HG03439 (cell line): ENCODE results near the gene SH2B3.
"Not testable (repeated sequence)": the region's sequence is repeated elsewhere in the genome, so short reads cannot be mapped to it uniquely, and the experiment has no call there.

Source experiments
- ATAC-seq: cut with Tn5 transposase; IDR thresholded peaks from one replicate; pipeline ENCODE4 v1.9.1; 2021; ENCODE audit warnings: mild to moderate bottlenecking, moderate library complexity; ENCODE audit not compliant: unreplicated experiment

Gene SH2B3

DNA sequence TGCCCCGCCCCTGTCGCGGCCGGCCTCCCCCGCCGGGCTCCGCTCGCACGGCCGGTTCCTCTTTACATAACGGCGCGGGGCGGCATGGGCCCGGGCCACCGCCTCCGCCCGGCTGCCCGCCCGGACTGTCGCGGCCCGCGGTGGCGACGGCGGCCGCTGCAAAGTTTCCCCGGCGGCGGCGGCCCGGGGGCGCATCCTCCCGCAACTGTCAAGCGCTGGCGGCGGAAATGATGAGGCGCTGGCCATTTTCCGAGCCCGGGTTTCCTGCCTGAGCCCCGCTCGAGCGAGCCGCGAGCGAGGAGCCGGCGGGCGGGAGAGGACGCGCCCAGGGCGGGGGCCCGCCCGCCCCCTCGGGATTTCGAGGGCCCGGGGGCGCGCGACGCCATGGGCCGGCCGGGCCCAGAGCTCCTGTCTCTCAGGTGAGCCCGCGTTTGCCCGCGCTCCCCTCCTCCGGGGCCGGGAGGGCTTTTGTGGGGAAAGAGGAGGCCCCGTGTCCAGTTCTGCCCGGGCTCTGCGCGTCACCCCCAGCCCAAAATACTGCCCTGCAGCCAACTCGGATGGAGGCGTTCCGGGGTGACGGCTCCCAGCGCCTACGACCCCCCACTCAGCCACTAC is at the start of gene SH2B3:
TSS of gene SH2B3 (plus strand) at position 65 of the 615 bp plus-strand sequence. CDS start 12,223 bp downstream, outside the sequence.
- ATAC-seq: peak; percentile 6

DNA sequence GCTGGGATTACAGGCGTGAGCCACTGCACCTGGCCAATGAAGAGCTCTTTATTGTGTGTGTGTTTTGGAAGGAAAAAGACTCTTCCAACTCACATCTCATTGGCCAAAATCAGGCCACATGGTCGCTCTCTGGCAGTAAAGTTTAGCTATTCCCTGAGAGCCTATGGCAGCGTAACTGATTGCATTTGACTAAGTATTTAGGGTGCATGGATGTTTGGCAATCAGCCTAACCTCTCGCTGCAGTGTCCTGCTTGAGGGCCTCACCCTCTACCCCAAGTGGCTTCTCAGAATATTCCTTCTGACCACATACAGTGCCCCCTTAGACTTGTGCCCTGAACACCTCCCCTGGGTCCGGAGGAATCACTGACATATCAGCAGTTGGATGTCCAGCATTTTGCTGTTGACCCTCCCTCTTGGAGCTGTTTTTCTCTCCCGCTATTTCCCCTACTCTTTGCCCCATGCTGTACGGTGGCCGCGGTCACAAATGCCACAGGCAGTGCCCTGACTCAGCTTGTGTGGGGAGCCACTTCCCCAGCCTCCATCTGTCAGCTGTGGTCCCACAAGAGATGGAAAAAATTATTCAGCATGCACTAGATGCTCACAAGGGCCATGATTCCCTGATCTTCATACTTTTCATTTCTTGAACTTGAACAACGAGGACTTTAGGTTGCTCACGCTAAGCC is 46.4 kb upstream of the SH2B3 start:
- no peak for ATAC-seq

DNA sequence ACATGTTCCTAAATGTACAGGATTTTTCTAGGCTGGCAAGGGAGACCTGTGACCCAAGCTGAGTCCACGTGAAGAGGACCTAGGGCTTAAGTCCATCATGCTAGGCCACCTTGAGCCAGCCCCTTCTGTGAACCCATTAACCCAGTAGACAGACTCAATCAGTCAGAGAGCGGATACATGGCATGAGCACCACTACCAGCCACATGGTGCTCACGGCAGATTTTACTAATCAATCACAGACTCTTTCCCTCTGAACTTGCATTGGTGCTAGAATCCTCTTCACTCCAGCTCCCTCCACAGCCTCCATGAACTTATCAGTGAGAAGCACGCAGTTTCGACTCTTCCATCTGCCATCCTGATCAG is 45.8 kb upstream of the SH2B3 start:
- ATAC-seq: no peak

DNA sequence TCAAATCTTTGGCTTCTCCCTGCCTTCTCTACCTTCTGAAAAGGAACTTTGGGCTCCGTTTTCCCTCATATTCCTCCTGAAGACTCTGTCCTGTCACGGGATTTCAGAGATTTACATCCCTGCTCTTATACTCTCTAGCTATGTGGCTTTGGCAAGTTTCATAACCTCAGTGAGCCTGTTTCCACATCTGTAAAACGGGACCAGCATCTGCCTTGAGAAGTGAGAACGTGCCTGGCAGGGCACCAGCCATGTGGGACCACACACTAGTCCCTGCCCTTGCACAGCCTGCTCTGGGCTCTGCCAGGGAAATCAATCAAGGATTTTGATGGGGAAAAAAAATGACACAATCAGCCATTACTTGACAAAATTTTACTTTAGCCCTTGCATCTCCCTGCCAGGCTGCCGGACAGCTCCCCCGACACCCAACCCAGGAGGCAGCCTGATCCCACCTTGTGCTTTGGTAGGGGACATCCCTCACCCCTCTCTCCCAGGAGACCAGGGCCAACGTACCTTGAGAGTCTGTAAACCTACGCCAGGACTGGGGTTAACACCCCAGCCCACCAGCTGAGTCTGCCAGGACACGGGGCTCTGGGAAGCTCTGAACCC is 45.3 kb upstream of the SH2B3 start:
- ATAC-seq: no peak

DNA sequence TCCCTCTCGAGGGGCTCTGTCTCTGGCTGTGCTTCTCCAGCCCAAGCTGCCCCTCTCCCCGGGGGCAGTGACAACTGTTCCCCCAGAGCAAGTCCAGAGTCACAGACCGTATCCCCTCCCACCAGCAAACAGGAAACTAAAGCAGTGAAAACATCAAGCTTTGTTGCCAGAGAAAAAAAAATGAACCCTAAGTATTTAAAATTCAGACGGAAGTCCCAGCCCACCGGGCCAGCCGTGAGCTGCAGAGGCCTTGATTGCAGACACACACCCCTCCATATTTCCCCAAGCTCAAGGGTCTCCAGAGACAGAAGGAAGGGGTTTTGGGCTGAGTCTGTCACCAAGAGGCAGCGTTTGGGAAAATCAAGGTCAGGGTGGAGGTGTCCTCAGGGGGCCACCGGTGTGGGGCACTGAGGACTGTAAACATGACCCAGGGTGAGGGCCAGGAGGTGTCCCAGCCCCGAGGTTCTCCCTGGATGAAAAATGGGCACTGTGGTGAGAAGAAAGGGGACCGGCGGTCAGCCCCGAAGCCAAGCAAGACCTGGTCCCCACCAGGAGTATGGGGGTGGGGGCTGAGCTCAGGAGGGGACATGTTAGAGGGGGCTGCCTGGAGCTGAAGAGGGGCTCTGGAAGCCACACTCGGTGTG is 44.5 kb upstream of the SH2B3 start:
- no peak for ATAC-seq

DNA sequence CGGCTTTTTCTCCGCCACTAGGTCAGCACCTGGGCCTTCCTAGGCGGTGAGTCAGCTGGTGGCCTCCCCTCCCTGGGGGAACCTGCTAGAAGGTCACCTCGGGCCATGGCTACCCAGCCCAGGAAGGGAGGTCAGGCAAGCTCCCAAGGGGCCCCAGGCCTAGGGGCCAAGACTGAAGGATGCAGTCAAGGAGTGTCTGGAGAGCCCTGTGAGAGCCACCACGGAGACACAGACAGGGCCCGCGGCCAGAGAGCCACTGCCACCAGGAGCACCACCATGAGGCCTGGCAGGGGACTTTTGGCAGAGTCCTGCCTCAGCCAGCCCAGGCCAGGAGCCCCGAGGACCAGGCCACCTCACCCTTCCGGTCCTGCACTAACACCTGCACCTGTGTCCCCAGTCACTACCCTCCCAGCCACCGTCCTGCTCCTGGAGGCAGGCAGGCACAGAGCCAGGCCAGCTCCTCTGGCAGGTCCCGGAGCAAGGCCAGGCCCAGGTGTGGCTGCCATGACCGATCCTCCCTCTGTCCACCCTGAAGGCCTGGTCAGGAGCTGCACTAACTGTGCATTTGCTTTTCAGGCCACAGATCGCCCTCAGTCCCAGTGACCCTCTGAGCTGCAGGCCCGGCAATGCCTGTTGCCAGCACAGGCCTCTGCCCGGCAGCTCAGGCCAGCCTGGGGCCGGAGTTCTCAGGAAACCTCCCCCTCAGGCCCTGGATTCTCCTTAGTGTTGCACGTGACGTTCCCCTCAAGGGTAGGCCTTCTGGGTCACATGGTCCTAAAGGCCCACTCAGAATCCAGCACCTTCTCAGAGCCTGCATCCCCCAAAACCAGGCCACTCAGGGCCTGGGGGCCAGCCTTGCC is 43.8 kb upstream of the SH2B3 start:
- no peak for ATAC-seq

DNA sequence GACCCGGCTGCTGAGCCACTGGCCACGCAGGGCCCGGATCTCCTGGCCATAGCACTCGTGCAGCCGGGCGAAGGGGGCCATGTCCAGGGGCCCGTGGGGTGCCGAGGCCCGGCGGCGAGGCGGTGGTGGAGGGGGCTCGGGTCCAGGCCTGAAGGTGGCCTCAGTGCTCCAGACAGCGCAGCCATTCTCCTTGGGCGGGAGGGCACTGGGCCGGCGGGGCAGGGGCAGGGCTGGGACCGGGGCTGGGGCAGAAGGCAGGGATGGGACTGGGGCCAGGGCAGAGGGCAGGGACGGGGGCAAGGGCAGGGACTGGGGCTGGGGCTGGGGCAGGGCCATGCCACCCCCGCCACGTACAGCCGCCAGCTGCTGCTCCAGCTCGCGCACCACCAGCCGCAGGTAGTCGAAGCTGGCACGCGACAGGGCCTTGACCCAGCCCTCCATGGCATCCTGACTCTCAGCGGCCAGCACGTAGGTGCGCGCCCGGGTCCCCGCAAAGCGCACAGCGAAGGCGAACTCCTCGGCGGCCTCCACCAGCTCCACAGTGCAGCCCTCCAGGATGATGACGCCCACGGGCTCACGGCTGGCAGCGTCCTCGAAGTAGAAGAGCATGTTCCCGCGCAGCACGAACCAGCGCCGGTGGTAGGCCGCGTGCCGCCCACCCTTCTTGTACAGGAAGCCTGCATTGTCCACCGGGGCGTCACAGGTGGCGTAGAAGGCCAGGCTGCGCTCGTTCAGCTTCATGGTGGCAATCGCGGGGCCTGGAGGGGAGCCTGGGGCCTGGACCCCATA is 42.8 kb upstream of the SH2B3 start:
- no peak for ATAC-seq

DNA sequence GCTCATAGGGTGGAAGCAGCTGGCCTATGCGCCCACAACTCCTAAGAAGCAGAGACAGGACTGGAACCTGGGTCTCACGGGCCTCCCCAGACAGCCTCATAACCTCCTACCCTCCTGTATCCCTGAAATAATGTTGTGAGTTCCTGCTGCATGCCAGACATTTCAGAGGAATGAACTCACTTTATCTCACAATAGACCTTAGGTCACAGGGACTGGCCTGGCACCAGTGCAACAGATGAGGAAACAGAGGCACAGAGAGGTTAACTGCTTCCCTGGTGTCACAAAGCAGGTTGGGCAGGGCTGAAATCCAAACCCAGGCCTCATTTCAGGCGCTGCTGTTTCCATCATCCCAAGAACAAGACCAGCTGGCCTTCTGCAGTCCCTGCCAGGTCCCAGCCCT is 42.1 kb upstream of the SH2B3 start:
- ATAC-seq: no peak

DNA sequence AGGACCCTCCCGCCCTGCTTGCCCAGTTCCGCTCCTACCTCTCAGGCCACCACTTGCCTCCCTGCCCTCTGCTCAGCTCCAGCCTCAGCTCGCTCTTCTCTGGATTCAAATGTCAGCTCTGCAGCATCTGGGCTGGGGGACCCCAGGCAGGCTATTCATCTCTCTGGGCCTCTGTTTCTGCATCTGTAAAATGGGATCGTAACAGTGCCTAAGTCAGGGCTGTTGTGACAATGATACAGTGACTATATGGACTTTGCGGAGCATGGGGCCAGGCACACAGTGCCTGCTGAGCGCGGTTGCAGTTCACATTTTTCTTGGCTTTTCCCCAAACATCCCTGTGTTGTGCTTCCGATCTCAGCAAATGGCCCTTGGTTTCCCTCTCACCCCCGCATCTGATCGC is 39.6 kb upstream of the SH2B3 start:
- no peak for ATAC-seq

DNA sequence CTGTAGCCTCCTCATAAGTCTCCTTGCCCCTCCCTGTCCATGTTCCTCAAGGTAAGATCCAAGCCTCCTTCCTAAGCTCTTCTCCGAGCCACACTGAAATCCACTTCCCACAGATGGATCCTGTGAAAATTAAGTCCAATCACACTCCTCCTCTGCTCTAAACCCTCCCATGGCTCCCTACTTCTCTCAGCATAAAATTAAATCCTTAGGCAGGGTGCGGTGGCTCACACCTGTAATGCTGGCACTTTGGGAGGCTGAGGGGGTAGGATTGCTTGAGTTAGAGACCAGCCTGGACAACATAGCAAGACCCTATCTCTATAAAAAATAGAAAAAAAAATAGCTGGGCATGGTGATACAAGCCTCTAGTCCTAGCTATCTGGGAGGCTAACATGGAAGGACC is 39.1 kb upstream of the SH2B3 start:
- ATAC-seq: no peak

DNA sequence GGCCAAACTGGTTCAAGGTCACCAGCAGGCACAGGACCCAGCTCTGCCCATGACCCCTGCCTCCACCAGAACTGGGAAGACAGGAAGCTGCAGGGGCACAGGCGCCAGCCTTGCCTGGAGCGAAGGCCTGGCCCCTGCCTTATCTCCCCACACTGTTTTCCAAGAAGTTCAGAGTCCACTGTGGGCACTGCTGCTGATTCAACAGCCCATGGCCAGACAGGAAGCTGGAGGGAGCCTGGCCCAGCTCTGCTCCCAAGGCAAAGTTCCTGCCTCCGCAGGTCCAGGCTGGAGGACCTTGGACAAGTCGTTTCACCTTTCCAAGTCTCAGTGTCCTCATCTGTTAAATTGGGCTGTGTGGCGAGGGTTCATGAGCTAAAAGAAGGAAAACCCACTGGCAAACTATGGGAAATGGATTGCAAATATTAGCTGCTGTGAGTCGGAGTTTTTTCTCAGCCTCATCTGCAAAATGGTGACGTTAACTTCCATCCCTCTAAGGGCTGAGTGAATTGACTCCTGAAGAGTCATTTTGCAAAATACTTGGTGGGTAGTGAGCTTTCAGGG is 38.0 kb upstream of the SH2B3 start:
- ATAC-seq: no peak

DNA sequence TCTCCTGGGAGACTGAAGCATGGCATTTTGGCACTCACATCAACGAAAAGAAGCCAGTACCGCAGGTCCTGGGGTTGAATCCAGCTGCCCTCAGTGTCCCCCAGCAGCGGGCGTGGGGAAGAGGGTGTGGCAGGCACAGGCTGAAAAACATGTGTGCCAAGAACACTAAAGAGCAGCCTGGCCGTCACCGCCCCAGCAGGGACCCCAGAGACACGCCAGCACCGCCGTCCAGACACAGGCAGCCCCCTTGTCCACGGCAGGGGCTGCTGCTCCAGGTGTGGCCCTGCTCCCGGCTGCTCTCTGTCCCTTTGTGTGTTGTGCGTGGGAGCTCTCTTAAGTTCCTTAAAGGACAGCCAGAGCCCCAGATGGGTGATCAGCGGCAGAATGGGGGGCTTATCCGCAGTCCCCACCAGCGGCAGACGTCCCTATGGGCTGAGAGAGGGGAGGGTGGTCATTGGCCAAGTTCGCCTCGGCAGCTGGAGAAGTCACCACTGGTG is 37.4 kb upstream of the SH2B3 start:
- peak; percentile 4 for ATAC-seq

DNA sequence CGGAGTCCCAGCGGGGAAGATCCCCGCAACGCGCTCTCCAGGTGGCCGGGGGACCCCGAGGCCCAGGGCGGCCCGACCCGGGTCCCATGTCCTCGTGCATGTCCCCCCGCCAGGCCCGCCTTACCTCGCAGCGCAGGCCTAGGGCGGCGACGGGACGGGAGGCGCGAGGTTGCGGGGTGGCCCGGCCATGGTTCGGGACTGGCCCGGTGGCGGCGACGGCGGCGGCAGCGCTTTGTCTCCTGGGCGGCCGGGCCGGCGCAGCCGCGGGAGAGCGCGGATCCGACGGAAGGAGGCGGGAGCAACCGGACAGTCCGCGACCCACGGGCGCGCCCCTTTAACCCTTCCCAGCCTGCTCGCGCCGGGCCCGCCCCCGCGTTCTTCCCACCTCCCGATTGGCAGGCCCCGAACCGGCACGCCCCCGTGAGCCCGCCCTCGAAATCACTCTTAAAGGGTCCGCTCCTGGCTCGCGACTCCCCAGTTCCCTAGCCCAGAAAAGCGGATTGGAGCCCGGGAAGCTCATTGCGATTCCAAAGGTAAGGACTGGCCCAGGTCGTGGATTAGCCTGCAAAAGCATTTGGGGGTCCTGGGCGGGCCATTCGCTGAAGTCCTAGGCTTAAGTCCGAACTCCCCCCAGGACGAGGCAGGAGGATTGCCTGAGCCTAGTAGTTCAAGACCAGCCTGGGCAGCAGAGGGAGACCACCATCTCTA is 36.8 kb upstream of the SH2B3 start, which contains the start of gene PHETA1:
TSS of gene PHETA1 (minus strand) at position 308 of the 708 bp plus-strand sequence. CDS start 5,668 bp downstream, outside the sequence.
- peak; percentile 92 for ATAC-seq

DNA sequence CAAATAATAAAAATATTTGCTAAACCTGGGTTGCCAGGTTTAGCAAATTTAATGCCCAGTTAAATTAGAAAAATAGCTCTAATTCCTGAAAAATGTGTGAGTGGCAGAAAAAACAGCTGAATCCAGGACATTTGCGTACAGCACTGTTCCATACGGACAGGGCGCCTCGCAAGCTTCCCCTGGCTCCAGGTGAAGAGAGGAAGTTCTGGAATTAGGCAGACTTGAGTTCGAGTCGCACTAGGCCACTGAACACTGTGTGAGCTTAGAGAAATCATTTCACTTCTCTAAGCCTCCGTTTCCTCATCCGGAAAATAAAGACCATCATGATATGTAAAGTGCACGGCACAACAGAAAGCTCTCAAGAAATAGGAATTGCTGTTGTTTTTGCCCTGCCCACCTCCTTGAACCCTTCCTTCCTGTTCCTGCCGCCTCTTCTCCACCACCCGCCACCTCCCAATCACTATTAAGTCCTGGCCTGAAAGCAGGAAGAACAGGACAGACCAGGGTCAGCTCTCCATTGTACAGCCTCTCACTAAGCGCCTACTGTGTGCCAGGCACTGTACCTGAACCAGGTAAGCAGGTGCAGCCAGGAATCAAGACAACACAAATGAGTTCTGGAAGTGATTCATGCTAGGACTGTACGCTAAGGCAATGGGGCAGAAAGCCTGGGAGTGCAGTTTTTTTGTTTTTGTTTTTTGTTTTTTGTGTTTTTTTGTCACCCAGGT is 36.1 kb upstream of the SH2B3 start:
- no peak for ATAC-seq

DNA sequence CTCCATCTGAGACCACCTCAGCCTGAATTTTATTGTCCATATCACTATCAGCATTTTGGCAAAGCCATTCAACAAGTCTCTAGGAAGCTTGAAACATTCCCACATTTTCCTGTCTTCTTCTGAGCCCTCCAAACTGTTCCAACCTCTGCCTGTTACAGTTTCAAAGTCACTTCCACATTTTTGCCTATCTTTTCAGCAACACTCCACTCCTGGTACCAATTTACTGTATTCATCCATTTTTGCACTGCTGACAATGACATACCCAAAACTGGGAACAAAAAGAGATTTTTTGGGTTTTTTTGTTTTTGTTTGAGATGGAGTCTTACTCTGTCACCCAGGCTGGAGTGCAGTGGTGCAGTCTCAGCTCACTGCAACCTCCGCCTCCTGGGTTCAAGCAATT is 32.5 kb upstream of the SH2B3 start:
- ATAC-seq: not testable (repeated sequence)

DNA sequence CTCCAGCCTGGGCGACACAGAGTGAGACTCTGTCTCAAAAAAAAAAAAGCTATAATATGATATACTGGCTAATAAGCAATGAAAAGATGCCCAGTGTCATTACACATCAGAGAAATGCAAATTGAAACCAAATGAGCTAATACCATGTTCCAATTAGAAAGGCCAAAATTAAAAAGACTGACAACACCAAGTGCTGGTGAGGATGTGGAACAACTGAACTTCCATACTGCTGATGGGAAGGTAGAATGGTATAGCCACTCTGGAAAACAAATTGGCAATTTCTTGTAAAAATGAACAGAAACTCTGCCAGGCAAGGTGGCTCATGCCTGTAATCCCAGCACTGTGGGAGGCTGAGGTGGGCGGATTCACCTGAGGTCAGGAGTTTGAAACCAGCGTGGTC is 28.3 kb upstream of the SH2B3 start:
- ATAC-seq: no peak

DNA sequence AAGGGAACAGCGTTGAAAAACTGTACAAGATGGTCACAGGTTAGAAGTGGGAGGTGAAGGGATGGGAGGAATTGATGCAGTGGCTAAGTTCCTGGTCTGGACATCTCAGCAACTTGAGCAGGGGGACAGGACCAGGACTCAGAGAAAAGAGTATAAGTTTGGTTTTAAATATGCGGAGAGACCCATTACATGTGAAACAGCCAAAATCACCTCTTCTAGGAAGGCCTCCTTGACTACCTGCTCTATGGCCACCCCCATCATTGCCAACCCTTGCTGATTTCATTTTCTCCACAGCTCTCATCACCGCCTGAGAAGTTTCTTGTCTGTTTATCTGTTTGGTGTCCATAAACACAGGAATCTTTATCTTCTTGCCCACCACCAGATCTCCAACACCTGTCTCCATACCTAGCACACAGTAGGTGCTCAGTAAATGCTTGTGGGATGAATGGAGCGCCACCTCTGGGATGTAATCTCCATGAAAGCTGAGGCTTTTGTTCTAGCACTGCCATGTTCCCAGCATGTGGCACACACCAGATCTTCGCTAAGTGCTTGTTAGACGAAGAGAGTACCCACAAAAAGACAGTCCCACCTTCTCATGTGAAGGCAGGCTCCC is 25.7 kb upstream of the SH2B3 start:
- ATAC-seq: no peak

DNA sequence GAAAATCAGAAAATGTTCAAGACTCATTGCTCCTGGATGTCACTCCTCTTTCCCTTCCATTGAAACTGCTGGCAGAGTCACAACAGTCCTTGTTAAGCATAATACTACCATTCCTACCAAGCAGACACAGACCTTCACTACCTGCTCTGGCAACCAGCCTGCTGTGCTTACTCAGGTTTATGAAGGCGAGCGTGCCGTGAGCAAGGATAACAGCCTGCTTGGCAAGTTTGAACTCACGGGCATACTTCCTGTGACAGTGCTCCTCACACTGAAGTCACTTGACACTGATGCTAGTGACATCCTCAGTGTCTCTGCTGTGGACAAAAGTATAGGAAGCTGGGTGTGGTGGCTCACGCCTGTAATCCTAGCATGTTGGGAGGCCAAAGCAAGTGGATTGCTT is 21.1 kb upstream of the SH2B3 start:
- ATAC-seq: no peak
